Lung microvascular endothelial cell (primary cell): ENCODE data around the gene USB1. TPM values are rescaled to one million over a fixed set of nuclear protein-coding genes. Genes with fewer than 3 reads are reported as not detected.

Source experiments
- DNase-seq, 2 donors: peaks; one replicate each; pipeline versions ENCODE4 v3.0.0 to v3.0.0-alpha.2; 2010; ENCODE audit warnings: low read depth in 2 of 2
- total RNA-seq: library from RNA; depleted of rRNA; stranded (reverse); fragments of >200 nt; gene quantifications from 2 replicates; pipeline ENCODE4 v1.2.1, GENCODE V29; 2014

USB1 gene, protein sequence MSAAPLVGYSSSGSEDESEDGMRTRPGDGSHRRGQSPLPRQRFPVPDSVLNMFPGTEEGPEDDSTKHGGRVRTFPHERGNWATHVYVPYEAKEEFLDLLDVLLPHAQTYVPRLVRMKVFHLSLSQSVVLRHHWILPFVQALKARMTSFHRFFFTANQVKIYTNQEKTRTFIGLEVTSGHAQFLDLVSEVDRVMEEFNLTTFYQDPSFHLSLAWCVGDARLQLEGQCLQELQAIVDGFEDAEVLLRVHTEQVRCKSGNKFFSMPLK
- 12.4 and 20.8 TPM in 2 replicates for total RNA-seq

GRCh38 chr16:58000706-58001676, at the start of gene USB1:
USB1 (plus strand) TSS chr16:58001407; CDS start chr16:58001484, 77 bp downstream.
- peak; percentile 80 to 85 for DNase-seq

DNA sequence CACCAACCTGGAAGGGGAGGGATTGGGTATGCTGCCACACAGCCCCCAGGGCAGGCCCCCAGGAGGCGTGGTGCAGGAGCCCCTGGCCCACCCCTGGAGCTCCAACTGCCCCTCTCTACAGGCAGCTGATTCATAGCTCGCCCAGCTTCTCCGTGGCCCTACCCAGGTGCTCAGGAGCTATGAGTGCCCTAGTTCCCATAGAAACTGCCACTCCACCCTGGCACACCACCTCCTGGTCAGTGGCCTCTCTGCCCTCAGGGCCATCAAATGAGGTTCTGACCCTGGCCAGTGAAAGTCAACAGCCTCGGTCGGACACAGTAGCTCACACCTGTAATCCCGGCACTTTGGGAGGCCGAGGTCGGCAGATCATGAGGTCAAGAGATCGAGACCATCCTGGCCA, 48.3 kb upstream of the USB1 start:
- DNase-seq, result no peak

DNA sequence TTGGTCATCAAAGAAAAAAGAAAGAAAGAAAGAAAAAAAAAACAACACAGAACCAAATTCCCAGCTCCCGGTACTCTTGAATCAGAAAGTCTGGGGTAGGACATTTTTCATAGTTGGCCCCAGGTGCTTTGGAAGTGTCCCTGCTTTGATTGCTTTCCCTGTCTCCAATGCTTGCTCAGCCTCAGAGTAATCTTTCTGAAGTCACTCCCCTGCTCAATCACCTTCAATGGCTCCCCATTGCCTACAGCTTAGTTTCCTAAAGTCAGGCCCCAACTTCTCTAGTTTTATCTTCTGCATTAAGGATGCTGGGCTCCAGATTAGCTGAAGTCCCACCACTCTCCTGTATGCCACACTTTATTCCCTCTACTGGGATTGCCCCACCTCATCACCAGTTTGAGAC, 47.4 kb upstream of the USB1 start:
- no peak for DNase-seq

- DNase-seq, result no peak
Observed at GRCh38 chr16:57955572-57956188, 45.5 kb upstream of the USB1 start.

- DNase-seq, result no peak
Observed at GRCh38 chr16:57956270-57956808, 44.9 kb upstream of the USB1 start.

- no peak for DNase-seq
Observed at GRCh38 chr16:57956924-57957672, 44.1 kb upstream of the USB1 start.

- DNase-seq, result no peak
Observed at GRCh38 chr16:57957673-57958392, 43.4 kb upstream of the USB1 start.

- DNase-seq, result no peak
Observed at GRCh38 chr16:57958544-57958943, 42.7 kb upstream of the USB1 start.

DNA sequence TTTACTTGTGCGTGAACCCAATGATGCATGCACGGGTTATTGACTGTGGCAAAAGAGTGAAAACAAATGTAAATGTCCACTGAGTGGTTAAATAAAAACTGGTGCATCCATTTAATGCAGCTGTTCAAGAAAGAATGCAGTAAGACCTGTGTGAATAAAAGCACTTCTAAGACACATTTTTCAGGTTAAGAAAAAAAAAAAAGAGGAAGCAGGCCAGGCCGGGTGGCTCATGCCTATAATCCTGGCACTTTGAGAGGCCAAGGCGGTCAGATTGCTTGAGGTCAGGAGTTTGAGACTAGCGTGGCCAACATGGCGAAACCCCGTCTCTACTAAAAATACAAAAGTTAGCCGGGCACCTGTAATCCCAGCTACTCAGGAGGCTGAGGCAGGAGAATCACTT, 42.1 kb upstream of the USB1 start:
- no peak for DNase-seq

GRCh38 chr16:57959804-57960203, 41.4 kb upstream of the USB1 start:
- no peak for DNase-seq

GRCh38 chr16:57960310-57960709, 40.9 kb upstream of the USB1 start:
- DNase-seq, result no peak

- DNase-seq, result no peak
Observed at GRCh38 chr16:57960826-57961472, 40.3 kb upstream of the USB1 start.

DNA sequence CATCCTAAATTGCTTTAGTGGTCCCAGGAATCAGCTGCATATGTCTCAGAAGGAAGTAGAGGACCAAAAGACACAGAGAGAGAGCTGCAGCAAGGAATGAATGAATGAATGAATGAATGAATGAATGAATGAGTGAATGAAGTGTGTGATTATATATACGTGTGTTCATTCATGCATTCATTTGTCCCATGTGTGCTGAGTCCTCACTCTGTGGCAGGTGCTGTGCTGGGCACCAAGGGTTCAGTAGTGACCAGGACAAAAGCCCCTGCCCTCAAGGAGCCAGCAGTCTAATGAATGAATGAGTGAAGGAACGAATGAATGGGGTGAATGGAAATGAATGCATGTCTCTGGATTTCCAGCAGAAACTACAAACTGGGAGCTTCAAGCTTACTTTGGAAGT, 39.7 kb upstream of the USB1 start:
- no peak for DNase-seq

DNA sequence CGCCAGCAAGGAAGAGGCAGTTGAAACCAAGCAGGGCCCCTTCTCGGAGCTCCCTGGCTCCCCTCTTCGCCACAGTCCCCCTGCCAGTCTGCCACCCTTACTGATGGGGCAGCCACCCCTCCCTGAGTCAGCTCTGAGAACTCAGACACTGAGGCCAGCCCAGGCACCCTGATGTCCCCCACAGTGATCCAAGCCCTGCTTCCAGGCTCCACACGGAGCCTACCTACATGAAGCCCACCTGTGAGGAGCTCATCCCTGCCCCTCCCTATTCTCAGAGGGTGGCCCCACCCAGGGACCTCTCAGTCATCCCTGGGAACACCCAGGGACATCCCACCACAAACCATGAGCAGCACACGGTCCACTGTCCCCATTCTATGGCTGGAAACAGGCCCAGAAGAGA, 39.2 kb upstream of the USB1 start:
- no peak for DNase-seq

DNA sequence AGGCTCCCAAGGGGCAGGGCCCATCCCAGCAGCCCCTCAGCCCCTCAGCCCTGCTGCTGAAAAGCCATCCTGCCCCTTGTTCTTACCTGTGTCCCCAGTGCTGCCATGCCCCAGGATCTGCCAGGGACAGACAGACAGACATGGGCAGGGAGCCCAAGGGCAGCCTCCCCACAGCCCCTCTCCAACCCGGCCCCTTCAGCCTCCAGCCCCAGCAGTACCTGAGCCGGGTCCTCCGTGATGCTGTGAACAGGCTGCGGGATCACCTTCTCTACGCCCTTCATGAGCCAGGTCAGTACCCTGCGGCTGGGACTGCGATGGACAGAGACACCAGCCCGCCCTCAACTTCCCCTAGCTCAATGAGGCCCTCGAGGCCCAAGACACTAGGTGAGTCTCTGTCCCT, 38.5 kb upstream of the USB1 start:
- no peak for DNase-seq

DNA sequence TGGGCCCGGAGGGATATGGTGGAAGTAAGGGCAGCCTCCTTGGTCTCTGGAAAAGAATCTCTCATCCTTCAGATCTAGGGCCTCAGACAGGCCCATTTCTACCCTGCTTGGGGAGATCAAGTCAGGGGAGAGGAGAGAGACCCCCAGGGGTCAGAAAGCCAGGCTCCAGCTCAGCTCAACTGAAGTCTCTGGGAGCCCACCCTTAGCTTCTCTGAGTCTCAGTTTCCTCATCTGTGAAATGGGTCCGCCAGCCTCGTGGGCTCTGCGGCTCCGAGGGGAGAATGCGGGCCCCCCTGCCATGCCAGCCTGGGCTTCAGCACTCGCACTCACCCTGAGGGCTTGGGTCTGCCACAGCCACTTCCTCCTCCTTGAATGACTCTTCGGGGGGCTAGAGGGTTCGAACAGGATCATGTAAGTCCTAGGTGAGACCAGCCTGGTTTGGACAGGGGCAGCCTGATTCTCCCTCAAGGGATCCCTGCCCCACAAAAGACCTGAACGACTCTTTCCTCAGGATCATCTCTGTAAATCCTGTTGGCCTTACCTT, 37.0 kb upstream of the USB1 start:
- DNase-seq, result no peak

DNA sequence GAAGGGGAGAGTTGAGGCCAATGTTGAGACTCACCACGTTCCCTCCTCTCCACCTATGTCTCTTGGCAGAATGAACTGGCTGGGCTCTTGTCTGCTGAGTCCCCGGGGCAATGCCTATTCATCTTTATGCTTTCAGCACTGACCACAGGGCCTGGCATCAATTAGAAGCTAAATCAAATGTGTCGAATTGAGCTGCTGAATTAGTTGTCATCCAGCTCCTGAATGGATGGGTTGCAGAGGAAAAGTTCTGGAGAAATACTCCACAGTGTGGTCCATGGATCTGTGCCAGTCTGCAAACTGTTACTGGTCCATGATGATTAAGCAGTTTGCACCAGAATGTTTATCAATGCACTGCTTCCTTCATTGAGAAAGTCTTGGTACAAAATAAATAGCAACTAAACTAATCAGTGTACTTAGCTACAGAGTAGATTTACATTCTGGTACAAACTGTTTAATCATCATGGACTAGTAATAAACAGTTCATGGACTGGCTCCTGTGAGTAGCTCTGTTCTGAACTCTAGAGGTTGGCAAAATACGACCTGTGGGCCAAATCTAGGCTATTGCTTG, 34.9 kb upstream of the USB1 start:
- no peak for DNase-seq

GRCh38 chr16:57966986-57967385, 34.2 kb upstream of the USB1 start:
- no peak for DNase-seq

DNA sequence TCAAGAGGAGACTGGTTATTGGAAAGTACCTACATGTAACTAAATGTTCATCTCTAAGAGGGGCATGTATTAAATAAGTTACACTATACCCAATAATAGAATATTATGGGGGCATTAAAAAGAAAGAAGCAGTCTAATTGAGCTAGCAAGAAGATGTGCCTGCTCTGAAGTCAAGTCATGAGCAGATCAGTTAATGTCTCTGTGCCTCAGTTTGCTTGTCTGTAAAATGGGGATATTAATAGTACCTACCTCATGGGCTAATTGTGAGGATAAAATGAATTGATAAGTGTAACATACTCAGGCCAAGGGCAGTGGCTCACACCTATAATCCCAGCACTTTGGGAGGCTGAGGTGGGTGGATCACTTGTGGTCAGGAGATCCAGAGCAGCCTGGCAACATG, 33.3 kb upstream of the USB1 start:
- DNase-seq, result no peak
